ENCODE results near the gene IKZF2.

DNA sequence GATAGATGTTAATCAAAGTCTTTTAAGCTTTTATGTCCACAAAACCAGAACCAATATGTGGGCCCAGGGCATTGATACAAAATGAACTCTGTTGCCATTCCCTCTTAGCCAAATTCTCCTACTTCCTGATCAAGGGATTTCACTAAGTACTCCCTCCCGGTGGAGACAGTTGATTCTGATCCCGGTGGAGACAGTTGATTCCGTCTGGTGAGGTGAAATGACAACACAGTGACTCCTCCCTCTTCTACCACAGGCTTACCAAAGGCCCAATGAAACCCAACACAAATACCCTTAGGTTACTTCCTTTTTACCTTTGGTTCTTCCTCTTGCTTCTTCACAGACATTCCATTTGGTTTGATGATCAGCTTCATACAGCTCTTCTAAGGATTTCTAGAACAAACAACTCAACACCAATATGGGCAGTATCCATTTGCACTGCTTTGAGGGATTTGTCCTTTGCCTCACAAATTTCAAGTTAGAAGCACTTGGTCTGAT lies 153.8 kb downstream of the IKZF2 start:
- TF ChIP-seq, protein P1, sequence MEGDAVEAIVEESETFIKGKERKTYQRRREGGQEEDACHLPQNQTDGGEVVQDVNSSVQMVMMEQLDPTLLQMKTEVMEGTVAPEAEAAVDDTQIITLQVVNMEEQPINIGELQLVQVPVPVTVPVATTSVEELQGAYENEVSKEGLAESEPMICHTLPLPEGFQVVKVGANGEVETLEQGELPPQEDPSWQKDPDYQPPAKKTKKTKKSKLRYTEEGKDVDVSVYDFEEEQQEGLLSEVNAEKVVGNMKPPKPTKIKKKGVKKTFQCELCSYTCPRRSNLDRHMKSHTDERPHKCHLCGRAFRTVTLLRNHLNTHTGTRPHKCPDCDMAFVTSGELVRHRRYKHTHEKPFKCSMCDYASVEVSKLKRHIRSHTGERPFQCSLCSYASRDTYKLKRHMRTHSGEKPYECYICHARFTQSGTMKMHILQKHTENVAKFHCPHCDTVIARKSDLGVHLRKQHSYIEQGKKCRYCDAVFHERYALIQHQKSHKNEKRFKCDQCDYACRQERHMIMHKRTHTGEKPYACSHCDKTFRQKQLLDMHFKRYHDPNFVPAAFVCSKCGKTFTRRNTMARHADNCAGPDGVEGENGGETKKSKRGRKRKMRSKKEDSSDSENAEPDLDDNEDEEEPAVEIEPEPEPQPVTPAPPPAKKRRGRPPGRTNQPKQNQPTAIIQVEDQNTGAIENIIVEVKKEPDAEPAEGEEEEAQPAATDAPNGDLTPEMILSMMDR (IDR thresholded peaks at IDR 0.05) = no peak
- no peak for TF ChIP-seq POLR2A (IDR thresholded peaks at IDR 0.05)

Measured in ovary (tissue), 3 donors.